Fibroblast of skin of left quadriceps (primary cell): ENCODE measurements around the gene PRG3.
"Not testable (repeated sequence)": the region's sequence is repeated elsewhere in the genome, so short reads cannot be mapped to it uniquely, and the experiment has no call there.

Experiments
- DNase-seq, 2 experiments: peaks; one replicate each; pipeline ENCODE4 v3.0.0-alpha.2; 2013; ENCODE audit warnings: low read depth in 2 of 2

The PRG3 gene

GRCh38 chr11:57408771-57409170 is 27.8 kb upstream of the PRG3 start:
- DNase-seq = no peak

GRCh38 chr11:57407941-57408475 is 27.1 kb upstream of the PRG3 start:
- no peak for DNase-seq

- DNase-seq = no peak
These were observed 26.3 kb upstream of the PRG3 start for GRCh38 chr11:57407010-57407920.

GRCh38 chr11:57406337-57406904 is 25.5 kb upstream of the PRG3 start:
- DNase-seq = no peak

- DNase-seq = no peak
These were observed 24.4 kb upstream of the PRG3 start for GRCh38 chr11:57405271-57405860.

GRCh38 chr11:57403802-57404147 is 22.8 kb upstream of the PRG3 start:
- no peak for DNase-seq

GRCh38 chr11:57403003-57403801 is 22.3 kb upstream of the PRG3 start:
- not testable (repeated sequence) for DNase-seq

GRCh38 chr11:57402188-57403002 is 21.4 kb upstream of the PRG3 start:
- no peak for DNase-seq

GRCh38 chr11:57399972-57400578 is 19.1 kb upstream of the PRG3 start:
- no peak for DNase-seq

- DNase-seq = no peak
These were observed 18.3 kb upstream of the PRG3 start for GRCh38 chr11:57399221-57399620.

GRCh38 chr11:57397394-57397990 is 16.5 kb upstream of the PRG3 start:
- no peak for DNase-seq

- DNase-seq = no peak
These were observed 15.8 kb upstream of the PRG3 start for GRCh38 chr11:57396744-57397143.

GRCh38 chr11:57395905-57396623 is 15.1 kb upstream of the PRG3 start:
- DNase-seq = no peak

GRCh38 chr11:57394203-57394965 is 13.4 kb upstream of the PRG3 start:
- DNase-seq = no peak

- DNase-seq = no peak
These were observed 11.8 kb upstream of the PRG3 start for GRCh38 chr11:57392763-57393105.

- no peak for DNase-seq
These were observed 11.3 kb upstream of the PRG3 start for GRCh38 chr11:57392066-57392762.

- no peak for DNase-seq
These were observed 10.6 kb upstream of the PRG3 start for GRCh38 chr11:57391539-57391938.

GRCh38 chr11:57391111-57391510 is 10.2 kb upstream of the PRG3 start:
- DNase-seq = no peak
